Fibroblast of skin of scalp (primary cell): ENCODE data around the gene SPDYE8. TPM values are rescaled to one million over a fixed set of nuclear protein-coding genes. Genes with fewer than 3 reads are reported as not detected.
"Not testable (repeated sequence)": the region's sequence is repeated elsewhere in the genome, so short reads cannot be mapped to it uniquely, and the experiment has no call there.

Source experiments
- DNase-seq: peaks from one replicate; pipeline ENCODE4 v3.0.0-alpha.2; 2013
- polyA plus RNA-seq, 2 experiments: library from polyadenylated mRNA; unstranded; fragments of 120-200 nt; gene quantifications; one replicate each; pipeline ENCODE4 v1.2.1, GENCODE V29; 2013; ENCODE audit not compliant: insufficient read length in 2 of 2

Gene SPDYE8
- 0.06 TPM for polyA plus RNA-seq (2013, experiment 1 of 2; ENCODE audit: insufficient read length)
- polyA plus RNA-seq (2013, experiment 2 of 2; ENCODE audit: insufficient read length) = not detected

GRCh38 chr7:73029666-73030065, at the start of gene SPDYE8:
Gene SPDYE8, minus strand, starts transcription at chr7:73029766. Its CDS starts 1,800 bp downstream, at chr7:73027966.
- not testable (repeated sequence) for DNase-seq

GRCh38 chr7:73057811-73058210, 28.2 kb upstream of the SPDYE8 start, which contains the start of gene SPDYE11:
Gene SPDYE11, minus strand, starts transcription at chr7:73057911. Its CDS starts 1,800 bp downstream, at chr7:73056111.
- DNase-seq = not testable (repeated sequence)

- peak; percentile 0 for DNase-seq
Measured at GRCh38 chr7:73006491-73006890, 23.1 kb downstream of the SPDYE8 start.

- not testable (repeated sequence) for DNase-seq
Measured at GRCh38 chr7:73005693-73006447, 23.7 kb downstream of the SPDYE8 start.

GRCh38 chr7:73005356-73005692, 24.2 kb downstream of the SPDYE8 start:
- DNase-seq = not testable (repeated sequence)

GRCh38 chr7:72997887-72998468, 31.6 kb downstream of the SPDYE8 start:
- DNase-seq = not testable (repeated sequence)

GRCh38 chr7:72997447-72997846, 32.1 kb downstream of the SPDYE8 start:
- not testable (repeated sequence) for DNase-seq

- DNase-seq = not testable (repeated sequence)
Measured at GRCh38 chr7:72995484-72995883, 34.1 kb downstream of the SPDYE8 start.

GRCh38 chr7:72990146-72990913, 39.2 kb downstream of the SPDYE8 start:
- not testable (repeated sequence) for DNase-seq

- not testable (repeated sequence) for DNase-seq
Measured at GRCh38 chr7:72982084-72982483, 47.5 kb downstream of the SPDYE8 start.

- not testable (repeated sequence) for DNase-seq
Measured at GRCh38 chr7:72980382-72980781, 49.2 kb downstream of the SPDYE8 start.

- not testable (repeated sequence) for DNase-seq
Measured at GRCh38 chr7:72976434-72976833, 53.1 kb downstream of the SPDYE8 start.

- not testable (repeated sequence) for DNase-seq
Measured at GRCh38 chr7:72975656-72976286, 53.8 kb downstream of the SPDYE8 start.

- not testable (repeated sequence) for DNase-seq
Measured at GRCh38 chr7:72974781-72975180, 54.8 kb downstream of the SPDYE8 start.

GRCh38 chr7:72971505-72971904, 58.1 kb downstream of the SPDYE8 start:
- DNase-seq = not testable (repeated sequence)
